AG04450 (cell line): ENCODE measurements around the gene LGALS3BP. TPM values are rescaled to one million over a fixed set of nuclear protein-coding genes. Genes with fewer than 3 reads are reported as not detected.

Experiments
- CTCF ChIA-PET: fragments of 300-600, 350-600 bp; formaldehyde crosslinking; extraction: SDS; loops from one replicate; lab custom pipeline; 2022; ENCODE audit warnings: antibody characterized with exemption, inconsistent platforms; lab: Charles Lee
- POLR2A ChIA-PET: fragments of 350-600 bp; formaldehyde crosslinking; extraction: SDS; loops from one replicate; lab custom pipeline; 2021; ENCODE audit warnings: antibody characterized with exemption, inconsistent platforms; lab: Yijun Ruan, JAX
- DNase-seq: peaks from one replicate; pipeline ENCODE4 v3.0.0-alpha.2; 2011; ENCODE audit warnings: low read depth, low spot score
- H3K27ac ChIP-seq: one replicate; pipeline ENCODE4 v1.5.1; 2012; ENCODE audit warnings: low read depth, low read length, control low read depth
- H3K27me3 ChIP-seq: one replicate; pipeline ENCODE4 v1.6.0; 2012; ENCODE audit warnings: low read length; ENCODE audit not compliant: control insufficient read depth, insufficient read depth
- H3K4me3 ChIP-seq: 2 replicates; pipeline ENCODE4 v1.5.1; 2011; ENCODE audit warnings: mild to moderate bottlenecking, low read depth, low read length, control low read depth
- H3K9me3 ChIP-seq: 2 replicates; pipeline ENCODE4 v1.5.1; 2012; ENCODE audit warnings: low read length; ENCODE audit not compliant: control insufficient read depth, insufficient read depth
- polyA plus RNA-seq: library from polyadenylated mRNA; depleted of rRNA; stranded (reverse); fragments of >200 nt; gene quantifications from 2 replicates; pipeline ENCODE4 v1.2.3, GENCODE V29; 2011
- TF ChIP-seq, protein P1 (sequence below): IDR thresholded peaks from 2 replicates; pipeline ENCODE4 v1.5.1; 2011; ENCODE audit warnings: low read depth, low read length, control low read depth, inconsistent platforms

LGALS3BP gene
- polyA plus RNA-seq, 1 experiment: 126 TPM

DNA sequence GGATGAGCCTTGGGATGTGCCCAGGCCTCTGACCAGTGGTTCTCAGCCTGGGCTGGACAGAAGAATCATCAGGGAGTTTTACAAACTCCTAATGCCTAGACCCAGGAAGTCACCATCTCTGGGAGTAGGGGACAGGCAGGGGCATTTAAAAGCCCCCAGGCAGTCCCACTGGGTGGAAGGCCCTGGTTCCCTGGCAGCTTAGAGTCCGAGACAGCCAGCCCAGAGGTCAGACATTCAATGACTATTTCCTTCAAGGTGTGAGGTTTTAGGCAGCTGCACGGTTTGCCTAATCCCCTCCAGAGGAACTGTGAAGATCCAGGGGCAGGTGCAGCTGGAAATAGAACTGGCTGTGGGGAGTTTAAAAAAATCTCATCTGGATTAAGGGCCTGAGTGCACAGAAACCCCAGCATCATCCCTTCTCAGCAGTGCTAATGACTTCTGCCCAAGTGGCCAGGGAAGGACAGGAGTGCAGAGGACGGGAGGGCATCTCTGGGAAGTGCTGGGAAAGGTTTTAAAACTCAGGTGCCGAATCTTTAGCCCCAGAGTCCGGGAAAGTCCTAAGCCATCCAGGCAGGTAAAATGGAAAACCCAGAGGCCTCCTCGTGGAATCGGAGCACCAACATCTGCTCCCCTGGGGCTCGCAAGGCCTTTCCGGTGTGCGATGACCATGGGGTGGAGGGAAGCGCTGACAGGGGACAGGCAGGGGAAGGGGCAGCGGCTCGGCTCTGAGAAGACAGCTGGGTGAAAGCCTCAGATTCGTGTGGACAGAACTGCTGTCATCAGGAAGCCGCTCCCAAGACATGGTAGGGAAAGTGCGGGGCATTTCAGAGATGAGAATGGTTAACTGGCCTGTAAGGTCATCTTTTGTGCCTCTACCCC, 1.5 kb upstream of the LGALS3BP start:
- Histone ChIP-seq H3K27me3 (no peaks in the 10 kb centered on the region), H3K27ac (no peak overlapping the region), H3K4me3 (no peak overlapping the region), H3K9me3 (no peaks in the 10 kb centered on the region; the same call in 1 of the 2 replicates)
- no peak for DNase-seq
- TF ChIP-seq, protein P1, sequence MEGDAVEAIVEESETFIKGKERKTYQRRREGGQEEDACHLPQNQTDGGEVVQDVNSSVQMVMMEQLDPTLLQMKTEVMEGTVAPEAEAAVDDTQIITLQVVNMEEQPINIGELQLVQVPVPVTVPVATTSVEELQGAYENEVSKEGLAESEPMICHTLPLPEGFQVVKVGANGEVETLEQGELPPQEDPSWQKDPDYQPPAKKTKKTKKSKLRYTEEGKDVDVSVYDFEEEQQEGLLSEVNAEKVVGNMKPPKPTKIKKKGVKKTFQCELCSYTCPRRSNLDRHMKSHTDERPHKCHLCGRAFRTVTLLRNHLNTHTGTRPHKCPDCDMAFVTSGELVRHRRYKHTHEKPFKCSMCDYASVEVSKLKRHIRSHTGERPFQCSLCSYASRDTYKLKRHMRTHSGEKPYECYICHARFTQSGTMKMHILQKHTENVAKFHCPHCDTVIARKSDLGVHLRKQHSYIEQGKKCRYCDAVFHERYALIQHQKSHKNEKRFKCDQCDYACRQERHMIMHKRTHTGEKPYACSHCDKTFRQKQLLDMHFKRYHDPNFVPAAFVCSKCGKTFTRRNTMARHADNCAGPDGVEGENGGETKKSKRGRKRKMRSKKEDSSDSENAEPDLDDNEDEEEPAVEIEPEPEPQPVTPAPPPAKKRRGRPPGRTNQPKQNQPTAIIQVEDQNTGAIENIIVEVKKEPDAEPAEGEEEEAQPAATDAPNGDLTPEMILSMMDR: no peak
- POLR2A ChIA-PET: no interaction called here
- CTCF ChIA-PET: interaction anchor here (0.9 kb wide), 1 partner anchor 128 kb away, joined by 3 read pairs; no protein-coding TSS in a partner anchor

DNA sequence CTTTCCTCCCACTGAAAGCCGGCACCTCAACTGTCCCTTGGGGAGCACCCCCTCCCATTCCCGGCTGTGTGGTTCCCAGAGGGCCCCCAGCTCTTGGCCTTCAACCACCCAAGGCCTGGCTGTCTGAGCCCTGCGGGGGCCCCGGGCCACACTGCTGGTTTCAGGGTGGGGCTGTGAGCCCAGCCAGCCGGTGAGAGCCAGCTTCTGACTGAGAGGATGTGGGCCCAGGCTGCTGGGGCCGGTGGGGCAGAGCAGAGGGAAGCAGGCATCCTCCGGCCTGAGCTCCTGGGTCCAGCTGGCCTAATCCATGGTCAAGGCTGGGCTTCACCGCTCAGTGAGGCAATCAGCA, 875 bp upstream of the LGALS3BP start:
- TF ChIP-seq, protein P1: no peak
- Histone ChIP-seq H3K27ac (no peak overlapping the region), H3K4me3 (no peak overlapping the region), H3K27me3 (no peaks in the 10 kb centered on the region), H3K9me3 (no peaks in the 10 kb centered on the region; the same call in 1 of the 2 replicates)
- ChIA-PET POLR2A (no interaction called here), CTCF (interaction anchor here (0.8 to 0.9 kb wide), 2 partner anchors 10 to 128 kb away, joined by 3 read pairs; no protein-coding TSS in a partner anchor)
- no peak for DNase-seq

DNA sequence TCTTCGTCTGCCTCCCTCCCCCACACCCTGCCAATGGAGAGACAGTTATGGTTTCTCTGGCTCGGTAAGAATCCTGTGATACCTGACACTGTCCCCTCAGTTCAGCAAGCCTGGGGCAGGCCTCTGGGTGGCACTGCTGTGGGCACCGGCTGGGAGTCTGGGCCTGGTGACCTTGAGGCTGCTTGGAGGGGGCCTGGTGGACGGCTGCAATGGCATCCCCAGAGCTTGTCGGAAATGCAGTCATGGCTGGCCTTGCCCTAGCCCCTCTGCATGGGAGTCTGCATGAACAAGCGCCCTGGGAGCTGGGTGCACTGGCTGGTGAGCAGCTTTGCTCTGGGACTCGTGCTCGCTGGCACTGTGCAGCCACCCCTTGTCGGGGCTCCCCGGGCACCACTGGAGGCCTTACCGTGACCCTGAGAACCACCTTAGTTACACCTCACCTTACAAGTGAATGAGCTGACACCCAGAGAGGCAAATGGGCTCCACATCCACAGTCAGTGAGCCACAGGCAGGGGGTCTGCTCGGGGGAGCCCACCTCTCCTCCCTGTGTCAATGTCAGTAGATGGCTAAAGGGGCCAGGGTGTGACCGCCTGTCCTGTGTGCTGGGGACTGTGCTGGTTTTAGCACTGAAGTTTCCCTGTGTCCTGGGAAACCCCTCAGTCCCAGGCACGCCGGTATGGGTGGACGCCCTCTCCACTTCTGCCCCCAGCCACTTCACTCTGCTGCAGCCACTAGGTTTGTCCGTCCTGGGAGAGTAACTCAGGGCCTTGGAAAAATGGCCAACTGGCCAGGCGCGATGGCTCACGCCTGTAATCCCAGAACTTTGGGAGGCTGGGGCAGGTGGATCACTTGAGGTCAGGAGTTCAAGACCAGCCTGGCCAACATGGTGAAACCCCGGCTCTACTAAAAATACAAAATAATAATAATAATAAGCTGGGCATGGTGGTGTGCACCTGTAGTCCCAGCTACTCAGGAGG, 1.4 kb downstream of the LGALS3BP start:
- POLR2A ChIA-PET: no interaction called here
- H3K27me3 ChIP-seq: no peaks in the 10 kb centered on the region
- H3K9me3 ChIP-seq: no peaks in the 10 kb centered on the region; the same call in 1 of the 2 replicates
- TF ChIP-seq, protein P1: no peak
- peak overlapping the region; percentile 25 for H3K4me3 ChIP-seq
- DNase-seq: no peak
- H3K27ac ChIP-seq: no peak overlapping the region
- CTCF ChIA-PET: interaction anchor here (0.7 to 0.9 kb wide), 3 partner anchors 15 to 77 kb away, joined by 3 to 4 read pairs (median 3); no protein-coding TSS in a partner anchor

DNA sequence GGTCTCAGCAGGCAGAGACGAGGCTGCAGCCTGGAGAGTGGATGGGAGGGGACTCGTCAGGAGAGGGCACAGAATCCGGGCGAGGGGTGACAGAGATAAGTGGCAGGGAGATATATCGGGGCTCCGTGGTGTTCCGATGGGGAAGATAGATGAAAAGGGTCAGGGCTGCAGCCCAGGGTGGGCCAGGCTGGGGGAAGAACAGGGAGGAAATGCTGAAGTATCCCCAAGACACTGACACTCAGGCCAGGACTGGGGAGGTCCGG, 2.1 kb downstream of the LGALS3BP start:
- TF ChIP-seq, protein P1: no peak
- ChIA-PET CTCF (interaction anchor here (0.7 to 0.9 kb wide), 2 partner anchors 16 to 77 kb away, joined by 3 read pairs; no protein-coding TSS in a partner anchor), POLR2A (no interaction called here)
- Histone ChIP-seq H3K4me3 (no peak overlapping the region), H3K27ac (no peak overlapping the region), H3K9me3 (no peaks in the 10 kb centered on the region; the same call in 1 of the 2 replicates), H3K27me3 (no peaks in the 10 kb centered on the region)
- no peak for DNase-seq
